Neuronal stem cell (in vitro differentiated cells): Measurements from ENCODE around the gene LINS1.

Source experiments
- DNase-seq: peaks from one replicate; pipeline ENCODE4 v3.0.0-alpha.2; 2013; ENCODE audit warnings: low spot score
- H2AFZ ChIP-seq: one replicate; pipeline ENCODE4 v1.6.1; 2013; ENCODE audit warnings: mild to moderate bottlenecking, low read length, inconsistent platforms
- H2AK5ac ChIP-seq: 2 replicates; pipeline ENCODE4 v1.6.1; 2013; ENCODE audit warnings: low read depth, mild to moderate bottlenecking, inconsistent platforms, low read length, moderate library complexity, mixed read lengths
- H2BK120ac ChIP-seq: 2 replicates; pipeline ENCODE4 v1.6.1; 2013; ENCODE audit warnings: low read depth, mild to moderate bottlenecking, inconsistent platforms, low read length, moderate library complexity, mixed read lengths
- H2BK12ac ChIP-seq: one replicate; pipeline ENCODE4 v1.6.1; 2013; ENCODE audit warnings: low read length, inconsistent platforms
- H2BK15ac ChIP-seq: 2 replicates; pipeline ENCODE4 v1.6.1; 2013; ENCODE audit warnings: mild to moderate bottlenecking, low read length, inconsistent platforms, mixed read lengths
- H2BK5ac ChIP-seq: one replicate; pipeline ENCODE4 v1.6.1; 2013; ENCODE audit warnings: inconsistent platforms, mild to moderate bottlenecking, low read length, moderate library complexity
- H3K14ac ChIP-seq: one replicate; pipeline ENCODE4 v1.6.1; 2013; ENCODE audit warnings: low read length, inconsistent platforms
- H3K18ac ChIP-seq: 2 replicates; pipeline ENCODE4 v1.6.1; 2013; ENCODE audit warnings: low read length, inconsistent platforms
- H3K23ac ChIP-seq: 2 replicates; pipeline ENCODE4 v1.6.1; 2013; ENCODE audit warnings: low read depth, mild to moderate bottlenecking, mixed read lengths, low read length, inconsistent platforms; ENCODE audit not compliant: poor library complexity
- H3K27ac ChIP-seq: replicated peaks from 3 replicates; pipeline ENCODE4 v1.5.1; 2013; ENCODE audit warnings: low read length, inconsistent platforms
- H3K27me3 ChIP-seq, 3 experiments: 2 replicates each; pipeline ENCODE4 v1.6.1; 2013; ENCODE audit warnings: low read length in 3 of 3, mild to moderate bottlenecking in 2 of 3, inconsistent platforms in 1 of 3, low read depth in 1 of 3, mixed read lengths in 1 of 3, moderate library complexity in 1 of 3; ENCODE audit not compliant: control insufficient read depth in 3 of 3, insufficient read depth in 3 of 3
- H3K36me3 ChIP-seq, 2 donors: replicated peaks in 1 of 2; 2 replicates each; pipeline ENCODE4 v1.6.1; 2013; ENCODE audit warnings: low read length in 2 of 2; ENCODE audit not compliant: control insufficient read depth in 2 of 2, insufficient read depth in 2 of 2
- H3K4ac ChIP-seq: 2 replicates; pipeline ENCODE4 v1.6.1; 2013; ENCODE audit warnings: inconsistent platforms, mild to moderate bottlenecking, low read length, moderate library complexity
- H3K4me1 ChIP-seq, 2 donors: 1 replicate in 1 of 2; 2 replicates in 1 of 2; pipeline ENCODE4 v1.6.1; 2013; ENCODE audit warnings: low read length in 2 of 2, low read depth in 1 of 2; ENCODE audit not compliant: control insufficient read depth in 2 of 2, insufficient read depth in 1 of 2
- H3K4me2 ChIP-seq: one replicate; pipeline ENCODE4 v1.6.1; 2013; ENCODE audit warnings: mild to moderate bottlenecking, low read length, inconsistent platforms; ENCODE audit not compliant: insufficient read depth, poor library complexity, severe bottlenecking
- H3K4me3 ChIP-seq, 2 donors: 2 replicates each; pipeline ENCODE4 v1.5.1; 2013; ENCODE audit warnings: low read length in 2 of 2, mild to moderate bottlenecking in 2 of 2, inconsistent platforms in 1 of 2, moderate library complexity in 1 of 2
- H3K79me1 ChIP-seq: one replicate; pipeline ENCODE4 v1.6.1; 2013; ENCODE audit warnings: low read depth, mild to moderate bottlenecking, inconsistent platforms, low read length, moderate library complexity
- H3K9ac ChIP-seq: one replicate; pipeline ENCODE4 v1.6.1; 2013; ENCODE audit warnings: mild to moderate bottlenecking, low read depth, low read length, inconsistent platforms; ENCODE audit not compliant: poor library complexity
- H3K9me3 ChIP-seq, 2 donors: replicated peaks in 1 of 2; 2 replicates each; pipeline versions ENCODE3 to v1.6.1; 2013; ENCODE audit warnings: low read length in 2 of 2, mild to moderate bottlenecking in 2 of 2, inconsistent platforms in 1 of 2, low read depth in 1 of 2, mixed read lengths in 1 of 2, moderate library complexity in 1 of 2; ENCODE audit not compliant: control insufficient read depth in 2 of 2, insufficient read depth in 1 of 2
- H4K8ac ChIP-seq: one replicate; pipeline ENCODE4 v1.6.1; 2013; ENCODE audit warnings: low read depth, mild to moderate bottlenecking, inconsistent platforms, low read length, moderate library complexity
- H4K91ac ChIP-seq: one replicate; pipeline ENCODE4 v1.6.1; 2013; ENCODE audit warnings: low read length, low read depth, mild to moderate bottlenecking, inconsistent platforms; ENCODE audit not compliant: poor library complexity
- WGBS, 2 donors: extraction: QIAGEN DNeasy Blood & Tissue Kit; methylation state at CpG; one replicate each; pipeline ENCODE4 v1.1.7; 2013; ENCODE audit warnings: missing lambda C conversion rate in 2 of 2, mixed read lengths in 1 of 2; ENCODE audit not compliant: insufficient read length in 2 of 2, insufficient replicate concordance in 1 of 2; ENCODE audit errors: extremely low coverage in 2 of 2; 5-methylcytosine and 5-hydroxymethylcytosine counted together

Gene LINS1

DNA sequence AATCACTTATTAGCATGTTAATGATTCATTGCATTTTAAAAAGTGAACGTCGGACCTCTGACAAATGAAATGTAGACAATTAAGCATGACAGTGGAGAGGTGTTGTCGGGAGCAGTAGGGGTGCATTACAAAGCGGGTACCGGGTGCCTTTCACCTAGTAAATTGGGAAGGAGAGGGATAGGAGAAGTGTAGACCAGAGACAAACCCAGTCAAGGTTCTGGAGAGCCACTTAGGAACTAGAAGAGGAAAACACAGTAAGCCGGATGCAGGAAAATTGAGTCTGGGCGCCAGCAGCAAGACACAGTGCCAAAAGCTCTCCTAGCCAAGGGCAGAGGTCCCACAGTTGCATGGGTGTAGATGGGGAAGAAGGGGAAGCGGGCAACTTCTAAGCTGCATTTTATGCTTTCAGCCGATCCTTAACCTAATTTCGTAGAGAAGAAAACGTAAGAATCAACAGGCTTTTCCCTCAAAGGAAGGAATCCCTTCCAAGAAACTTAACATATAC lies 70.1 kb downstream of the LINS1 start:
- H2BK5ac ChIP-seq, result no peak overlapping the region
- H3K9ac ChIP-seq, result no peak overlapping the region
- H2BK12ac ChIP-seq, result no peak overlapping the region
- H2BK15ac ChIP-seq, result no peak overlapping the region
- H3K4me3 ChIP-seq, result no peak overlapping the region
- H4K91ac ChIP-seq, result no peak overlapping the region
- no peak overlapping the region for H4K8ac ChIP-seq
- no peak overlapping the region for H3K18ac ChIP-seq
- H3K4me2 ChIP-seq, result no peak overlapping the region
- H3K4ac ChIP-seq, result no peak overlapping the region
- H3K27ac ChIP-seq, result no peak overlapping the region
- H3K79me1 ChIP-seq, result no peaks in the 10 kb centered on the region
- peaks cover 0 to 3% (median 0%) of the 10 kb centered on the region in 3 experiments for H3K27me3 ChIP-seq
- H3K36me3 ChIP-seq, result no peaks in the 10 kb centered on the region
- WGBS, 2 donors, result no CpG with 5 or more reads among the region's 11 CpGs
- H3K9me3 ChIP-seq, result no peaks in the 10 kb centered on the region
- H3K14ac ChIP-seq, result no peak overlapping the region
- no peak overlapping the region for H2BK120ac ChIP-seq
- DNase-seq, result no peak
- no peak overlapping the region for H3K23ac ChIP-seq
- no peaks in the 10 kb centered on the region for H3K4me1 ChIP-seq
- H2AFZ ChIP-seq, result no peak overlapping the region
- no peak overlapping the region for H2AK5ac ChIP-seq

DNA sequence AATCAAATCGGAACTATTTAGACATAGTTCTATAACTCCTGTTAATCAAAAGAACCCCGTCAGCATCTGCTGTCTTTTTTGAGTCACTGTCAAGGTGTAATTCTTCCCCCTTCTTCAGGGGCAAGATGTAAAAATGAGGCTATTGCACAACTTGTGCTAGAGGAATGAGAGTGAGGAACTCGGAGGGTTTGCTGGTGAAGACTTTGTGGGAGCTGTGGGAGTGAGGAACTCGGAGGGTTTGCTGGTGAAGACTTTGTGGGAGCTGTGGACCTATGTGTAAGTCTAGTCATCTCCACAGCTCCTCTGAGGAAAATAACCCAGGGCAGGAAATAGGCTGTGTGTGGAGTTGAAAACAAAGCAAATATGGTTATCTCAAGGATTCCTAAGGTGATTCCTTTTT lies 70.8 kb downstream of the LINS1 start:
- H3K79me1 ChIP-seq, result no peaks in the 10 kb centered on the region
- H3K27me3 ChIP-seq, result peaks cover 0 to 3% (median 0%) of the 10 kb centered on the region in 3 experiments
- no peak overlapping the region for H2BK120ac ChIP-seq
- no peak overlapping the region for H2AK5ac ChIP-seq
- no peak overlapping the region for H3K18ac ChIP-seq
- no peak overlapping the region for H4K8ac ChIP-seq
- no peak overlapping the region for H3K4me2 ChIP-seq
- H3K27ac ChIP-seq, result no peak overlapping the region
- peaks cover 0 to 1% of the 10 kb centered on the region in 2 donors for H3K9me3 ChIP-seq
- H3K23ac ChIP-seq, result no peak overlapping the region
- H4K91ac ChIP-seq, result no peak overlapping the region
- H3K4me1 ChIP-seq, result no peaks in the 10 kb centered on the region
- no peaks in the 10 kb centered on the region for H3K36me3 ChIP-seq
- no peak overlapping the region for H2BK12ac ChIP-seq
- H2BK15ac ChIP-seq, result no peak overlapping the region
- no peak overlapping the region for H3K14ac ChIP-seq
- H2BK5ac ChIP-seq, result no peak overlapping the region
- DNase-seq, result no peak
- no CpG with 5 or more reads among the region's 4 CpGs for WGBS, 2 donors
- no peak overlapping the region for H2AFZ ChIP-seq
- no peak overlapping the region for H3K9ac ChIP-seq
- H3K4ac ChIP-seq, result no peak overlapping the region
- H3K4me3 ChIP-seq, result no peak overlapping the region

DNA sequence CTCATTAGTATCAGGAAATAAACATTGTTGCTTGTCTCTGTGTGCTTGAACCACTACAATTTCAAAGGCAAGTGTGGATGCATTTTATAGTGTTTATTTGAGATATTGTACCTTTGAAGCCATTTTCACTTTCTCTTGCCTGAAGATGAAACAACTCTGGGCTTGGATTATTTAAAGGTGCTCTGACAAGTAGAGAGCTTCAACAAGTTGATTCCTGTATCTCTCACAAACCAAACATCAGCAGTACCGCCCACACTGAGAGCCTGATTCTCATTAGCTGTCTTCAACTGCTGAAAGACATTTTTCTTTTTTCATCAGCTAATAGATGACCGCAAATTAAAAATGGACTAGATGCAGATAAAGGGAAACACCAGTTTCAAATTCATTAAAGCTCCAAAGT lies 72.4 kb downstream of the LINS1 start:
- Histone ChIP-seq H2AFZ (no peak overlapping the region), H3K79me1 (no peaks in the 10 kb centered on the region), H2BK12ac (no peak overlapping the region), H4K91ac (no peak overlapping the region), H3K4me1 (no peaks in the 10 kb centered on the region), H3K14ac (no peak overlapping the region), H3K23ac (no peak overlapping the region), H3K9ac (no peak overlapping the region), H3K9me3 (peaks cover 0 to 1% of the 10 kb centered on the region in 2 donors), H3K27me3 (peaks cover 0 to 3% (median 0%) of the 10 kb centered on the region in 3 experiments), H2BK5ac (no peak overlapping the region), H4K8ac (no peak overlapping the region), H3K27ac (no peak overlapping the region), H3K18ac (no peak overlapping the region), H3K4me3 (no peak overlapping the region), H2AK5ac (no peak overlapping the region), H3K36me3 (no peaks in the 10 kb centered on the region), H3K4me2 (no peak overlapping the region), H2BK120ac (no peak overlapping the region), H3K4ac (no peak overlapping the region), H2BK15ac (no peak overlapping the region)
- DNase-seq, result no peak
- WGBS, 2 donors, result no CpG with 5 or more reads among the region's 2 CpGs

GRCh38 chr15:100528833-100529428 lies 73.1 kb downstream of the LINS1 start, which contains the start of gene CERS3:
TSS of gene CERS3 (minus strand) at chr15:100528950. CDS start at chr15:100501849, 27,101 bp downstream.
- H3K27ac ChIP-seq, result no peak within 1 kb of the TSS

More at GRCh38 chr15:100528833-100529428, 73.1 kb downstream of the LINS1 start, which contains the start of gene CERS3:
- no CpG with 5 or more reads among the region's 10 CpGs for WGBS, 2 donors
- Histone ChIP-seq H2BK5ac (no peak within 1 kb of the TSS), H3K9ac (no peak within 1 kb of the TSS), H2AK5ac (no peak within 1 kb of the TSS), H3K4me3 (peak within 1 kb of the TSS in 1 of 2 donors; percentile 48), H3K79me1 (no peaks in the 10 kb centered on the region), H2AFZ (no peak within 1 kb of the TSS), H3K14ac (no peak within 1 kb of the TSS), H3K9me3 (peaks cover 0 to 1% of the 10 kb centered on the region in 2 donors), H3K4ac (no peak within 1 kb of the TSS), H4K8ac (no peak within 1 kb of the TSS), H3K23ac (no peak within 1 kb of the TSS), H2BK12ac (no peak within 1 kb of the TSS), H3K18ac (no peak within 1 kb of the TSS), H4K91ac (no peak within 1 kb of the TSS), H2BK120ac (no peak within 1 kb of the TSS), H3K36me3 (no peaks in the 10 kb centered on the region), H2BK15ac (no peak within 1 kb of the TSS), H3K4me2 (no peak within 1 kb of the TSS), H3K4me1 (no peaks in the 10 kb centered on the region), H3K27me3 (peaks cover 0 to 3% (median 0%) of the 10 kb centered on the region in 3 experiments)
- no peak for DNase-seq
